KG1 (cell line): Measurements from ENCODE around the gene VCL.
"Not testable (repeated sequence)": the region's sequence is repeated elsewhere in the genome, so short reads cannot be mapped to it uniquely, and the experiment has no call there.

ENCODE experiments used
- DNase-seq: peaks from one replicate; lab custom pipeline; 2025; lab: John Stamatoyannopoulos, UW

Gene VCL

DNA sequence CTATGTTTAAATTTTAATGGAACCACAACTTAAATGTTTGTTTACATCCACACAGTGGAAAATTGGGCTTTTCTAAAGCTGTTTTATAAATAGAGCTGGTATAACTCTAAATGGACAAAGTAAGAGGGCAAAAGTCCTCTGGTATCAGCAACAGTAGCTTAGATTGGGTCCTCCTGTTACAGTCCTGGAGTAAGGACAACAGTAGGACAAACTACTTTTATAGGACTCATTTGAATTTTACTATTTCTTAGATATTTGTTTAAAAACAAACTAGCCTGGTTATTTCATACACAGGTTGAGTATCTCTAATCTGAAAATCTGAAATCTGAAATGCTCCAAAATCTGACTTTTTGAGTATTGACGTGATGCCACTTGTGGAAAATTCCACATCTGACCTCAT lies 8.4 kb downstream of the VCL start:
- no peak for DNase-seq

DNA sequence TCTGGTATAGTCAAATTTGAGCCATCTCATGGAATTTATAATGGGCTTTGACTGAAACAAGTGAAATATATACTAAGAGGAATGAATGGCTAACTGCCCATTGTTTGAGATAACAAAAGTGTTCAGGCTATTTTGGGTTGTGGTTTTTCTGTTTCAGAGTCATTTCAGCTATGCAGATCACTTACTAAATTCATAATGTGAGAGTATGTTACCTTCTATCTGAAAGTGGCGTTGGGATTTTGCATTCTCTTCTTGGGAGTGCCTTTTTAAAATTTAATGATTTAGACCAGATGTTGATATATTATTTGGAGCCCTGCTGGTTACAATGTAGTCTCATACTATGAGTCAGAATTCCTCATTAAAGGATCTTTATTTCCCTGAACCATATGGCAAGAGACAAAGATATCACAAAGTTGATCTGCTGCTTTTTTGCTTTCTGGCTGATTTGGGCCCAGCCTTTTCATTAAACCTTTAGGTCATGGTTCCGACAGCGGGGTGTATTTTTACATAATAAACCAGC lies 10.4 kb downstream of the VCL start:
- DNase-seq: no peak

DNA sequence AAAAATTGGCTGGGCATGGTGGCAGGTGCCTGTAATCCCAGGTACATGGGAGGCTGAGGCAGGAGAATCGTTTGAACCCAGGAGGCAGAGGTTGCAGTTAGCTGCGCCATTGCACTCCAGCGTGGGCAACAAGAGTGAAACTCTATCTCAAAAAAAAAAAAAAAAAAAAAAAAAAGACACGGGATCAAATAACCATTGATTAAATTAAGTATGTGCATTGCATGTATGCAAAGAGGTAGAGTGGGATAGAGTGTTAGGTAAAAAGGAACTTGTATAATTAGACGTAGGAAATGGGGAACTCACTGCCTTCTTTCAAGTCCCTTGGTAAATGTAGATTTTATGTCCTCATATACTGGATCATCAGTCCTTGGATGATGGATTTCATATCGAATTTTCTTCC lies 13.1 kb downstream of the VCL start:
- no peak for DNase-seq

- DNase-seq: no peak
These were observed 13.9 kb downstream of the VCL start for GRCh38 chr10:74011770-74012169.

- no peak for DNase-seq
These were observed 14.6 kb downstream of the VCL start for GRCh38 chr10:74012480-74012879.

GRCh38 chr10:74013004-74013403 lies 15.1 kb downstream of the VCL start:
- no peak for DNase-seq

DNA sequence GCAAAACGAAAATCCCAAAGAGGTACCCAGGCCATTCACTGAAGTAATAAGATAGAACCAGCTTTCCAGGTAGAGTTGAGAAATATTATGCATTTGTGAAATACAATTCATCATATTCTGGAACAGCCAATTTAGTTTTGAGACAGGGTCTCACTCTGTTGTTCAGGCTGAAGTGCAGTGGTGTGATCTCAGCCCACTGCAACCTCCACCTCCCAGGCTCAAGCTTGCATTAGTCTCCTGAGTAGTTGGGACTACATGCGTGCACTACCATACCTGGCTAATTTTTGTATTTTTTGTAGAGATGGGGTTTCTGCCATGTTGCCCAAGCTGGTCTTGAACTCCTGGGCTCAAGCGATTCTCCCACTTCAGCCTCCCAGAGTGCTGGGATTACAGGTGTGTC lies 16.7 kb downstream of the VCL start:
- DNase-seq: not testable (repeated sequence)

- no peak for DNase-seq
These were observed 20.3 kb downstream of the VCL start for GRCh38 chr10:74018241-74018640.

DNA sequence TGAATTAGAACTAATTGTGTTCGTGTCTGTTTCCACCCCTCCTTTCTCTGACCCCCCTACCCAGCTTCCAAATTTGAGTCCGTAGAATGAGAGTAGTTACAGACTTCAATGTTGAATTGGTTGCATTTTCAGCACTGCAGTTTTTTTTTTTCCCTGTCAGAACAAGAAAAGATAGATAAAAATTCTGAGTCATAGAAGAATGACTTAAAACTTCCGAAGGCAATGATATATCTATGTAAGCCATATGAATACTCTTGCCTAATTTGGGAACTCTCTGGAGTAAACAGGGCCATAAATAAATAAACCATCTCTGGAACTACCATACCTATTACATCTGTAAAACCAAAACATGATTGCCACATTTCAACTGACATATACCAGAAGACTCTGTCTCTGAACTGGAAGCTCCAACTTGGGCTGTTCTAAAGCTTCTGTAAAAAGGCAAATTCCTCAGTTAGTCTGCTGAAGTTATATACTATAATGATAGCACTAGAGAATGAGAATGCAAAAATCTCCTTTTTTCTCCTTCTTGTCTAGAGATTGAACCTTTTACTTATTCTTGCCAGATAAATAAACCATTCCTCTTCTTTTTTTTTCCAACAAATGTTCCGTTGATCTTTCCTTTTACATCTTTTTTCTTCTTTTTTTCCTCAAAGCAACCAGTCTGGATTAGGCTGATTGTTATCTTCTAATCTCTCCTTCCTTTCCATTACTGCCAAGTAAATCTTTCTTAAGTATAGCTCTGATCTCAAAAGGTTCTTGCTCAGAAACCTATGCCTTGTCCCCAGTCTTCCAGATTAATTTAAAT lies 23.5 kb downstream of the VCL start:
- DNase-seq: no peak

- no peak for DNase-seq
These were observed 25.2 kb downstream of the VCL start for GRCh38 chr10:74022926-74023629.

DNA sequence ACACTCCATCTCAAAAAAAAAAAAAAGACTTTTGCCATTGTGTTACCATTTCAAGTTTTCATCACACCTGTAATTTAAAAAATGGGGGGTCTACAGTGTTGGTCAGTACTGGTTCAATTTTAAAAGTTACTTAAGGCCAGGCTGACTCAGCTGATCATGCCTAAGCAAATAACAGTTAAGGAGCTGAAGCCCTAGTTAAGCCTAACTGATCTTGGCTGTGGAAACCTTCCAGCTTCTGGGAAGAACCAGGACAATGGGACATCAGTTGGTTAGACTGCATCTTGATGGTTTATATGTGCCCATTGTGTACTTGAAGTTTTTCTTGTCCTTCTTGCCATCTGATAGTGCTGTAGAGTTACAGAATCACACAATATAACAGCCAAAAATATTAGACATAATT lies 26.7 kb downstream of the VCL start:
- no peak for DNase-seq

DNA sequence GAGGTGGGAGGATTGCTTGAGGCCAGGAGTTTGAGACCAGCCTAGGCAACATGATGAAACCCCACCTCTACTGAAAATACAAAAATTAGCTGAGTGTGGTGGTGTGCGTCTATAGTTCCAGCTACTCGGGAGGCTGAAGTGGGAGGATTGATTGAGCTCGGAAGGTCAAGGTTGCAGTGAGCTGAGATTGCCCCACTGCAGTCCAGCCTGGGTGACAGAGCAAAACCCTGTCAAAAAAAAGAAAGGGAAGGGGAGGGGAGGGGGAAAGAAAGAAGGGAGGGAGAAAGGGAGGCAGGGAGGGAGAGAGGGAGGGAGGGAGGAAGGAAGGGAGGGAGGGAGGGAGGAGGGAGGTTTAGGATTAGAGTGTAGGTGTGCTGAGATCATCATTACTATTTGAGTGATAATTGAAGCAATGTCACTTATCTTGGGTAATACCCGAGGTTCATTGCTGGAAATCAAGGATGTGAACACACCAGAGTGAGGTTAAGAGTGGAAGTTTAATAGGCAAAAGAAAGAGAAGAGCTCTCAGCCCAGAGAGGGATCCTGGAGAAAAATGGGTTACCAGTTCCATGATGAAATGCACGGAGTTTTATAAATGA lies 27.6 kb downstream of the VCL start:
- DNase-seq: no peak

- DNase-seq: no peak
These were observed 28.6 kb downstream of the VCL start for GRCh38 chr10:74026428-74027015.

DNA sequence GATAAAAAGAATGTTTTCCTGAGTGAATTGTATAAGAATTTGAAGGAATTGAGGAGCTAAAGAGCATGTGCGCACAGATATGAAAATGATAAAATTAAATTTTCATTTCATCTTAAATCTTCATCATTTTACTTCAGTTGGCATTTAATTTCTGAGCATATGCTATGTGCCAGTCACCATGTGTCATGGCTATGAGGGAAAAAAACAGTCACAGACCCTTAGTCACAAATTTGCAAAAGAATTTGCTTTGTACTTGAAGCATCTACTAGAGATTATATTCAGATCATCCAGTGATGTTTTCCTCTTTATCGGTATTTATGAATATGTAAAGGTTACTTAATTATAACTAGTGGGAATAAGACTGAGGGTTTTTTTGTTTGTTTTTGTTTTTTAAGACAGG lies 29.8 kb downstream of the VCL start:
- no peak for DNase-seq

GRCh38 chr10:74029943-74030342 lies 32.0 kb downstream of the VCL start:
- DNase-seq: no peak

- DNase-seq: not testable (repeated sequence)
These were observed 34.3 kb downstream of the VCL start for GRCh38 chr10:74032208-74032607.

GRCh38 chr10:74032900-74033655 lies 35.2 kb downstream of the VCL start:
- no peak for DNase-seq

- DNase-seq: no peak
These were observed 35.8 kb downstream of the VCL start for GRCh38 chr10:74033702-74034101.

DNA sequence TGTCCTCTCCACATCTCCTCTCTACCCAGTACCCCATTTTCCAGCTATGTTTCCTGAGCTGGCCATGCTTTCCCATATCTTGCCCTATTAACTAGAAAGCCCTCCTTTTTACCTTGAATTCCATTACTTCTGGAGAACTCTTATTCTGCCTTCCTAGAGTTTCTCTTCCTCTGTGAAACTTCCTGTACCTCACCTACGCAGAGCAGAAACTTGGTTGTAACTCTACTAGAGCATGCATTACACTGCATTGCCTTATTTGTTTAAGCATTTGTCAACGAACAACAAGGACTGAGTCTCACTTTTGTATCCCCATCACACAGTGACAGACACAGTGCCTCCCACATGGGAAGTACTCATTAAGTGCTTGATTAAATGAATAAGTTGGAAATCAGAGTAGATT lies 36.4 kb downstream of the VCL start:
- DNase-seq: no peak

DNA sequence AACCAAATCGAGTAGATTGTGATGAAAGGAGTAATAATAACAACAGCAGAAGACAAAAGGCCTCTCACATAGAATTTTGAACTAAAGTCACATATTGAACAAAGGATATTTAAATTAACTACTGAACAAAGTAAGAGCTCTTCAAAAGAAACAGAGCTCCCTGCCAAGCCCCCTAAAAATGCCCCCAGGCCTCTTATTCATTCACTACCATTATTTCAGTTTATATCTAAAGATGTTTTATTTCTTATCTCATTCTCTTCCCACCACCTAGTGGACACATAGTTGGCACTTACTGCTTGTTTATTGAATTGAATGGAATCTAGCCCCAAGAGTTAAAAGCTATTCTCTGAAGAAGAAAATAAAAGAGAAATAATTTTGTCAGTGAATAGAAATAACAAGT lies 37.4 kb downstream of the VCL start:
- DNase-seq: no peak

GRCh38 chr10:74036474-74036873 lies 38.6 kb downstream of the VCL start:
- no peak for DNase-seq
